ENCODE results near the gene RND1. TPM values are rescaled to one million over a fixed set of nuclear protein-coding genes. Genes with fewer than 3 reads are reported as not detected.

RND1 gene
- total and polyA plus RNA-seq, 2 of the 8 experiments (the other 6 are each of a cell fraction or from before 2014, with no cell fraction given), result 15.8 to 17.1 TPM

GRCh38 chr12:48859607-48860006 lies 6.1 kb downstream of the RND1 start:
- no peak overlapping the region for H3K4me3 ChIP-seq (ENCODE audit: extremely low read depth in 1 of 4, insufficient read depth in 2 of 4, low read depth in 3 of 4, low read length in 4 of 4)
- H3K4me1 ChIP-seq (replicated peaks in 1 of 4; ENCODE audit: control insufficient read depth in 3 of 4, insufficient read depth in 4 of 4, low read length in 3 of 4), result peaks cover 4 to 17% (median 13%) of the 10 kb centered on the region in 4 experiments
- FAIRE-seq (no peak), DNase-seq (ENCODE audit: low read depth in 1 of 2, low spot score in 2 of 2) (no peak)
- no peaks in the 10 kb centered on the region for H3K9me3 ChIP-seq (ENCODE audit: insufficient read depth in 2 of 2, low read depth in 1 of 2, low read length in 1 of 2)
- H2BK5ac ChIP-seq (ENCODE audit: low read depth, low read length), result no peak overlapping the region
- no peak overlapping the region for H2AK5ac ChIP-seq (ENCODE audit: low read depth, low read length)
- no peak overlapping the region for H3K4me2 ChIP-seq (ENCODE audit: insufficient read depth in 1 of 2, low read depth in 2 of 2, low read length in 2 of 2)
- H2AFZ ChIP-seq (ENCODE audit: low read length), result no peak overlapping the region
- H3K79me2 ChIP-seq (ENCODE audit: control insufficient read depth in 1 of 2, insufficient read depth in 2 of 2, low read length in 2 of 2), result peaks cover 0 to 23% of the 10 kb centered on the region in 2 experiments; a peak in 2 of 4 replicates
- H3K27ac ChIP-seq (ENCODE audit: low read depth, low read length), result no peak overlapping the region
- H3K79me1 ChIP-seq (ENCODE audit: low read depth, low read length), result no peaks in the 10 kb centered on the region; the same call in 1 of the 2 replicates
- H2BK12ac ChIP-seq (ENCODE audit: low read depth, low read length), result no peak overlapping the region
- no peak overlapping the region for H3K23ac ChIP-seq (ENCODE audit: insufficient read length)
- H4K20me1 ChIP-seq (replicated peaks in 1 of 2; ENCODE audit: control insufficient read depth in 1 of 2, insufficient read depth in 2 of 2, low read length in 2 of 2), result peaks cover 12 to 18% of the 10 kb centered on the region in 2 experiments
- no peaks in the 10 kb centered on the region for H3K27me3 ChIP-seq (replicated peaks in 1 of 4; ENCODE audit: control insufficient read depth in 3 of 4, extremely low read depth in 1 of 4, insufficient read depth in 3 of 4, low read length in 3 of 4)
- no peak overlapping the region for H2BK120ac ChIP-seq (replicated peaks; ENCODE audit: low read depth, low read length)
- no peak overlapping the region for H4K5ac ChIP-seq (ENCODE audit: insufficient read length, low read depth, low read length)
- H4K91ac ChIP-seq (replicated peaks; ENCODE audit: insufficient read length, low read length), result no peak overlapping the region
- no peak overlapping the region for H3K18ac ChIP-seq (ENCODE audit: extremely low read depth, low read length)
- ChIA-PET CTCF (ENCODE audit: partially characterized antibody) (interaction anchor here (1.1 to 26.4 kb wide), 5 partner anchors 8 to 54 kb away, joined by 3 to 678 read pairs (median 4); a partner anchor contains a TSS), POLR2A (ENCODE audit: partially characterized antibody) (interaction anchor here (0.7 to 22.9 kb wide), 7 partner anchors 6 to 130 kb away, joined by 3 to 651 read pairs (median 4); partner anchors contain the start of gene DDX23)
- H3K56ac ChIP-seq (replicated peaks; ENCODE audit: insufficient read length, low read depth, low read length), result no peak overlapping the region
- no peak overlapping the region for H3K9ac ChIP-seq (replicated peaks in 1 of 4; ENCODE audit: extremely low read depth in 1 of 4, low read depth in 3 of 4, low read length in 3 of 4)
- peaks cover 22 to 55% (median 34%) of the 10 kb centered on the region in 4 experiments for H3K36me3 ChIP-seq (ENCODE audit: control insufficient read depth in 2 of 4, insufficient read depth in 4 of 4, low read length in 3 of 4)
- H2BK20ac ChIP-seq (ENCODE audit: low read length), result no peak overlapping the region
- H2BK15ac ChIP-seq (ENCODE audit: low read length), result no peak overlapping the region
- H3K4ac ChIP-seq (replicated peaks; ENCODE audit: insufficient read length, low read depth, low read length), result no peak overlapping the region
- no peak overlapping the region for H3K14ac ChIP-seq (ENCODE audit: insufficient read length)
- peaks cover 6% of the 10 kb centered on the region for H3K23me2 ChIP-seq (ENCODE audit: low read depth, low read length)
- no peak overlapping the region for H4K8ac ChIP-seq (ENCODE audit: extremely low read depth, insufficient read depth, low read length)
- WGBS, 2 experiments (ENCODE audit: extremely low coverage in 1 of 2, insufficient coverage in 1 of 2, insufficient read length in 1 of 2, insufficient replicate concordance in 2 of 2, low coverage in 1 of 2, low lambda C conversion rate in 2 of 2, missing lambda C conversion rate in 1 of 2), result 91% methylated on average over 5 of the region's 5 CpGs; no CpG with 5 or more reads in 1 of the 2 experiments
- TF ChIP-seq RNF2 (IDR thresholded peaks at IDR 0.05; ENCODE audit: borderline replicate concordance, low read depth, low read length, missing control alignments, poor library complexity, severe bottlenecking) (no peak), JUN (IDR thresholded peaks at IDR 0.05; ENCODE audit: low read depth, low read length) (no peak), JUND (IDR thresholded peaks at IDR 0.05; ENCODE audit: low read length) (no peak), CHD2 (IDR thresholded peaks at IDR 0.05; ENCODE audit: low read length) (no peak), SIN3A (conservative IDR thresholded peaks at IDR 0.05 in 1 of 2, IDR thresholded peaks at IDR 0.05 in 1 of 2; ENCODE audit: low read depth in 1 of 2, low read length in 2 of 2) (no peak), TCF12 (IDR thresholded peaks at IDR 0.05; ENCODE audit: low read depth, low read length) (no peak), CBX8 (IDR thresholded peaks at IDR 0.05; ENCODE audit: borderline replicate concordance, low read depth, low read length) (no peak), KDM1A (IDR thresholded peaks at IDR 0.05; ENCODE audit: borderline replicate concordance, low read length) (no peak), SP4 (IDR thresholded peaks at IDR 0.05; ENCODE audit: low read length) (no peak), SP1 (IDR thresholded peaks at IDR 0.05; ENCODE audit: low read depth, low read length) (no peak), CREB1 (IDR thresholded peaks at IDR 0.05) (no peak), POU5F1 (IDR thresholded peaks at IDR 0.05; ENCODE audit: low read depth, low read length) (no peak), TAF1 (IDR thresholded peaks at IDR 0.05; ENCODE audit: low read depth, low read length) (no peak)
- TF ChIP-seq, protein P1, sequence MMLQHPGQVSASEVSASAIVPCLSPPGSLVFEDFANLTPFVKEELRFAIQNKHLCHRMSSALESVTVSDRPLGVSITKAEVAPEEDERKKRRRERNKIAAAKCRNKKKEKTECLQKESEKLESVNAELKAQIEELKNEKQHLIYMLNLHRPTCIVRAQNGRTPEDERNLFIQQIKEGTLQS (IDR thresholded peaks at IDR 0.05; ENCODE audit: insufficient read depth, low read depth, low read length), result no peak
